Ureter (tissue), 1 donor: ENCODE data around the gene NEURL1B. TPM values are rescaled to one million over a fixed set of nuclear protein-coding genes. Genes with fewer than 3 reads are reported as not detected.

Experiments used
- DNase-seq: peaks from one replicate; pipeline ENCODE4 v3.0.0-alpha.2; 2020; ENCODE audit warnings: low spot score
- total RNA-seq: library from RNA; stranded (reverse); gene quantifications from one replicate; pipeline ENCODE4 v1.2.4, GENCODE V29; 2023
- donor health status: DM: yes; HTN: yes; CAD: no.

Gene NEURL1B
- total RNA-seq, 1 donor from 2014 or later = 35.0 TPM

GRCh38 chr5:172608773-172609172 lies 32.3 kb upstream of the NEURL1B start:
- no peak for DNase-seq

GRCh38 chr5:172610643-172611042 lies 30.4 kb upstream of the NEURL1B start:
- DNase-seq = no peak

- DNase-seq = no peak
These were observed 29.1 kb upstream of the NEURL1B start for GRCh38 chr5:172611913-172612312.

- DNase-seq = no peak
These were observed 28.3 kb upstream of the NEURL1B start for GRCh38 chr5:172612771-172613170.

GRCh38 chr5:172616136-172616535 lies 24.9 kb upstream of the NEURL1B start:
- no peak for DNase-seq

GRCh38 chr5:172616730-172617129 lies 24.3 kb upstream of the NEURL1B start:
- DNase-seq = no peak

- no peak for DNase-seq
These were observed 23.2 kb upstream of the NEURL1B start for GRCh38 chr5:172617817-172618216.

GRCh38 chr5:172618574-172619365 lies 22.3 kb upstream of the NEURL1B start:
- DNase-seq = no peak

- DNase-seq = no peak
These were observed 20.6 kb upstream of the NEURL1B start for GRCh38 chr5:172620506-172620905.

GRCh38 chr5:172622091-172623046 lies 18.7 kb upstream of the NEURL1B start:
- no peak for DNase-seq

GRCh38 chr5:172623313-172623980 lies 17.6 kb upstream of the NEURL1B start:
- no peak for DNase-seq

GRCh38 chr5:172624083-172624995 lies 16.7 kb upstream of the NEURL1B start:
- no peak for DNase-seq

GRCh38 chr5:172624996-172625964 lies 15.8 kb upstream of the NEURL1B start:
- DNase-seq = no peak

GRCh38 chr5:172626031-172626581 lies 15.0 kb upstream of the NEURL1B start:
- DNase-seq = no peak

- DNase-seq = no peak
These were observed 11.0 kb upstream of the NEURL1B start for GRCh38 chr5:172630082-172630481.

GRCh38 chr5:172630482-172630881 lies 10.6 kb upstream of the NEURL1B start:
- DNase-seq = no peak

- no peak for DNase-seq
These were observed 10.1 kb upstream of the NEURL1B start for GRCh38 chr5:172630986-172631385.

- no peak for DNase-seq
These were observed 8.5 kb upstream of the NEURL1B start for GRCh38 chr5:172632346-172633092.
